ENCODE data around the gene MS4A6E.
"Not testable (repeated sequence)": the region's sequence is repeated elsewhere in the genome, so short reads cannot be mapped to it uniquely, and the experiment has no call there.

Gene MS4A6E

DNA sequence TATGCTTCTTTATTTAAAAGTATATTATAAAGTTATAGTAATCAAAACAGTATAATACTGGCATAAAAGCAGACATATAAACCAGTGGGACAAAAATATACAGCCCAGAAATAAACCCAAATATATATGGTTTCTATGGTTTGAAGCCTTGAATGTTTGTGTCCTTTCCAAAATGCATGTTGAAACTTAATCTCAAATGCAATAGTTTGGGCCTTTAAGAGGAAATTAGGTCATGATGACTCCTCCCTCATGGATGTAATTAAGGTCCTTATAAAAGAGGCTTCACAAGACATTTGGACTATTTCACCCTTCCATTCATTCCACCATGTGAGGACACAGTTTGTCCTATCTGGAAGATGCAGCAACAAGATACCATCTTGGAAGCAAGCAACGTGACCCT is at the start of gene MS4A6E:
MS4A6E (plus strand) TSS at position 301 of the 400 bp plus-strand sequence. CDS start 7,641 bp downstream, outside the sequence.
- no peak for DNase-seq (ENCODE audit: low read depth, low spot score)

DNA sequence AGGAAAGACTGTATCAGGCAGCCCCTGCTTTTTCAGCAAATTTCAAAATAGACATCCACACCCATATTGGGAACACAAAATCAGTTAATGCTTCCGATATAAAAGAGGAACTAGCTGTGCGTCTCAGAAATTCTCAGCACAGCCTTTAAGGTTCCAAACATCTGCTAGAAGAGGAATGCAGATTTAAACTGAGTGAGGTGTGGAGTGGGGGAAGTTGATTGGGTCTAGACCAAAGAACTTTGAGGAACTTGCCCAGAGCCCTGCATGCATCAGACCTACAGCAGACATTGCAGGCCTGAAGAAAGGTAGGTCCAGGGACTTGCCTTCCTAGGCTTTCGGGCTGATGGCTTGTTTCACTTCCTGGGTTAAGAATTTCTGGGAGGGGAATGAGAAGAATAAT is 46.6 kb upstream of the MS4A6E start, which contains the start of gene MS4A4A:
MS4A4A (plus strand) TSS at position 255 of the 400 bp plus-strand sequence; CDS start at position 265, 10 bp downstream.
- no peak for DNase-seq (ENCODE audit: low read depth, low spot score)

DNA sequence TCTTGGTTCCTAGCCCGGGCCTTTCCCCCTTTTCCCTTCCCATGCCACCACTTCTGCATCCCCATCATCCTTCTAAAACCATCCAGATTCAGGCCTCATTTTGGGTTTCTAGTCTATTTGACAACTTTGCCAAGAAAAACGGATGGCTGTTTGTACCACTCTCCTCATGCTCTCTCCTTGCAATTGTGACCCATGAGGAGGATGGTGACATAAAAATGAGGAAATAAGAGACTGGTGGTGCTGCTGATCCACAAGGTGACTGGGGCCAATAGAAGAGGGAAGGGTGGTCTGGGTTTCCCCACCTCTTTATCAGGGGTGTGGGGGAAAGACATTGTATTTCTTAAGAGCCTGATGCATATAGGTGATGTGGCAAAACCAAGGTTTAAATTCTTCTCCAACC is 45.6 kb upstream of the MS4A6E start:
- no peak for DNase-seq (ENCODE audit: low read depth, low spot score)

- DNase-seq (ENCODE audit: low read depth, low spot score): no peak
Measured at GRCh38 chr11:60282286-60282685, 44.8 kb upstream of the MS4A6E start.

DNA sequence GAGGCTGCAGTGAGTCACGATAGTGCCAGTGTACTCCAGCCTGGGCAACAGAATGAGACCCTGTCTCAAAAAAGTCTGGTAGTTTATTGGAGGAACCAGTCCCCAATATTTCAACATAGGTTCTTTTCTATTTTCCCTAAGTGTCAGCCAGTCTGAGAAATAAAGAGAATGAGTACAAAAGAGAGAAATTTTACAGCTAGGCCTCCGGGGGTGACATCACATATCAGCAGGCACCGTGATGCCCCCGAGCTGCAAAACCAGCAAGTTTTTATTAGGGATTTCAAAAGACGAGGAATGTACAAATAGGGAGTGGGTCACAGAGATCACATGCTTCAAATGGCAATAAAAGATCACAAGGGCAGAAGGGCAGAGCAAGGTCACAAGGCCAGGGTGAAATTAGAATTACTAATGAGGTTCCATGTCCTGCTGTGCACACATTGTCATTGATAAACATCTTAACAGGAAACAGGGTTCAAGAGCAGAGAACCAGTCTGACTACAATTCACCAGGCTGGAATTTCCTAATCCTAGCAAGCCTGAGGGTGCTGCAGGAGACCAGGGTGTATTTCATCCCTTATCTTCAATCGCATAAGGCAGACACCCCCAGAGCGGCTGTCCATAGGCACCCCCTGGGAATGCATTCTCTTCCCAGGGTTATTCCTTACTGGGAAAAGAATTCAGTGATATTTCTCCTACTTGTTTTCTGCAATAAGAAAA is 41.5 kb upstream of the MS4A6E start:
- not testable (repeated sequence) for DNase-seq (ENCODE audit: low read depth, low spot score)

- no peak for DNase-seq (ENCODE audit: low read depth, low spot score)
Measured at GRCh38 chr11:60288531-60288930, 38.5 kb upstream of the MS4A6E start.

GRCh38 chr11:60292145-60292544 is 34.9 kb upstream of the MS4A6E start:
- no peak for DNase-seq (ENCODE audit: low read depth, low spot score)

- DNase-seq (ENCODE audit: low read depth, low spot score): no peak
Measured at GRCh38 chr11:60301178-60301577, 25.9 kb upstream of the MS4A6E start.

DNA sequence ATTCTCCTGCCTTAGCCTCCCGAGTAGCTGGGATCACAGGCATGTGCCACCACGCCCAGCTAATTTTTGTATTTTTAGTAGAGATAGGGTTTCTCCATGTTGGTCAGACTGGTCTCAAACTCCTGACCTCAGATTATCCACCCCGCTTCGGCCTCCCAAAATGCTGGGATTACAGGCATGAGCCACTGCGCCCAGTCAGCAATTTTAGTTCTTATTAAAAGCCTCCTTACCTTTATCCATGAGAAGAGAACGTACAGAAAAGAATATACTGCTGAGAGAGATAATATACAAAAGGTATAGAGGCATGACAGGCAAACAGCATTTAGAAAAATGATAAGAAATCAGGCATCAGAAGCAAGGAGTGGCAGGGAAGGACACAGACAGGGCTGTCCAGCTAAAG is 25.2 kb upstream of the MS4A6E start:
- DNase-seq (ENCODE audit: low read depth, low spot score): not testable (repeated sequence)

DNA sequence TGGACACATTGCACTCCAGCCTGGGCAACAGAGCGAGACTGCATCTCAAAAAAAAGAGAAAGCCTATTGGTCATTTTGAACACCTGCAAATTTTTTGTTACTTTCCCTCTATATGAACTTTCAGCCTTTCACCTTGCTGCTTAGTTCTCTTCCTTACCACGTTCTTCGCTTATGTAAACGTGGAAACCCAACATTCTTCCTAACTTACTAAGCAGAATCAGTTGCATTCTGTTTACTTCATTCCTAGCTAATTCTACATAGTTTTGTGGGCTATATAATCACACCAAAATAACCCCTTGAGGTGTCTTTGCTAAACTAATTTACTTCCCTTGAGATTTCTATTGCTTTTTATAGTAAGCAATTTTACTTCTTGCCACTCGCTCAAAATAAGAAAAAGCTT is 23.4 kb upstream of the MS4A6E start:
- DNase-seq (ENCODE audit: low read depth, low spot score): no peak

GRCh38 chr11:60305906-60306619 is 21.0 kb upstream of the MS4A6E start:
- no peak for DNase-seq (ENCODE audit: low read depth, low spot score)

DNA sequence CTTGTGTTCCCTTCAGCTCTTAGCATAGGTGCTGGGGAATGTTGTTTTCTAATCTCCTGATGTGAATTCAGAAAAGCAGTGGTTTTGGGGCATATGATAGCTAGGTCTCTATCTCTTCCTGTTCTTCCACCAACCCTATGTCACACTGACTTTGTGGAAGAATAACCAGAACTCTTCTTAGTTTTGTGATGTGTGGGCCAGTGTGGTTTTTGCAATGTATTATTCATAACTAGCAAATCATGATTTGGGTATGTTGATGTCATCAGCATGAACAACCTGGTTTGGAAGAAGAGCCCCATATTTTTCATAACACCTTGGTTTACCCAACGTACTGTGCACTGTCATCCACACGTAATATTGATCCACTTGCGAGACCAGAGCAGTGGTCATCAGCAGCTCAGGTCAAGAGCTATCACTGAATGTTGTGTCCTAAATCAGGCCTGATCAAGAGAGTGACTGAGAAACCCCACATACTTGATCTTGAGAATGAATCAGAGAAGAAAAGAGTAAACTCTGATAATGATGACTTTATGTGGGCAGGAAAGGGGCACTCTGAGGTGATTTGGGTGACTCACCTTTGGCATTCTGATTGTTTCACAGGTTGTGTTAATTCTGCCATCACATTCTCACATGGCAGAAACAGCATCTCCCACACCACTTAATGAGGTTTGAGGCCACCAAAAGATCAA is 19.4 kb upstream of the MS4A6E start:
- DNase-seq (ENCODE audit: low read depth, low spot score): no peak

GRCh38 chr11:60310407-60310998 is 16.6 kb upstream of the MS4A6E start:
- no peak for DNase-seq (ENCODE audit: low read depth, low spot score)

- DNase-seq (ENCODE audit: low read depth, low spot score): no peak
Measured at GRCh38 chr11:60314635-60315321, 12.3 kb upstream of the MS4A6E start.

DNA sequence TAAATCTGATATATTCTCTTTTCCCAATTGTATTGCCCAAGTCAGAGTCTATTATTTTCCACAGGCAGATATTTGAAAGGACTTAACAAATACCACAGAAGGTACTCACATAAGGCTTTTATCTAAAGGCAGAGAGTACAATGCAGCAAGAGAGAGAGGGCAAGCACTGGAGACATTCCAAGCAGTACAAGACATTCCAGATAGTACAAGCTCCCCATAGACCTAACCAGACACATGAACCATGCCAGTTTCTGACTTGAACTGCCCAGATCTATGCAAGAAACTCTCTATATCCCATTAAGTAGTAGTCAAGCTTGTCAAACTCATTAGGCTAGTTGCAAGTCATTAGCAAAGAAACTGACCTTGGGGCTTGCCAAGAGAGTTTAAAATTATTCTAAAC is 11.2 kb upstream of the MS4A6E start:
- no peak for DNase-seq (ENCODE audit: low read depth, low spot score)

DNA sequence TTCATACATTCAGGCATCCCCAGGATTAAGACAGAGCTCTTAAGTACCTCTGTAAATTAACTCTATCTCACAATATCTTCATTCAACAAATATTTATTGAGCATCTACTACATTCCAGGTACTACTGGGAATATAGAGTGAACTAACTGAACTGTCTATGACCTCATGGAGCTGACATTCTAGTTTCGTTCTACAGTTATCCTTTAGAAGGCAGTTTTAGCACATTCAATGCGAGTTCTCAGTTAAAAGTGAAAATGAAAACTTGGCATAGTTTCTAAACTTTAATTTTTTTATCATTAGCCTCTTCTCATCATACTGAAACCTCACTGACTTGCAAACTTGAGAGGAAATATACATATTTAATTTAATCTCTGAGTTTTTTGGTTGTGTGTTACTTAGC is 10.7 kb upstream of the MS4A6E start:
- DNase-seq (ENCODE audit: low read depth, low spot score): no peak

- DNase-seq (ENCODE audit: low read depth, low spot score): no peak
Measured at GRCh38 chr11:60318726-60319125, 8.3 kb upstream of the MS4A6E start.

DNA sequence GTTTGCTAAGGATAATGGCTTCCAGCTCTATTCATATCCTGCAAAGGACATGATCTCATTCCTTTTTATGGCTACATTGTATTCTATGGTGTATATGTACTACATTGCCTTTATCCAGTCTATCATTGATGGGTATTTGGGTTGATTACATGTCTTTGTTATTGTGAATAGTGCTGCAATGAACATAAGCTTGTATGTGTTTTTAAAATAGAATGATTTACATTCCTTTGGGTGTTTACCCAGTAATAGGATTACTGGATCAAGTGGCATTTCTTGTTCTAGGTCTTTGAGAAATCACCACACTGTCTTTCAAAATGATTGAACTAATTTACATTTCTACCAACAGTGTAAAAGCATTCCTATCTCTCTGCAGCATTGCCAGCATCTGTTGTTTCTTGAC is 6.0 kb upstream of the MS4A6E start:
- no peak for DNase-seq (ENCODE audit: low read depth, low spot score)

- no peak for DNase-seq (ENCODE audit: low read depth, low spot score)
Measured at GRCh38 chr11:60328460-60328859, 1.4 kb downstream of the MS4A6E start.

DNA sequence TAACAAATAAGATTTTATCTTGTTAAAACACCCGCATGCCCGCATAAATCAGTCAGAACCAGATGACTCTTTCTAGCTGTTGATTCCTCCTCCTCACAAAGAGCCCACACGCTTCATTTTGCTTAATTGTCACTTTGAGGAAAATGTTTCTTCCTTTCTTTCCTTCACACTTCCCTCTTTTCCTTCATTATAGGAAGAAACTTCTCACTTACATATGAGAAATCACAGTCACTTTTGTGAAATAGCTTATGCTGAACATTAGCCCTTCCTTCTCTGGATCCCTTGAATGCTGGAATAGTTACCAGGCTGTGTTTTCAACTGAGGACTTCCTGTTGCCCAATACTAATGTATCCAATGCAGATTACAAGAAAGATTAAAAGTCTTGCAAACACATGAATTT is 5.8 kb downstream of the MS4A6E start:
- DNase-seq (ENCODE audit: low read depth, low spot score): no peak

DNA sequence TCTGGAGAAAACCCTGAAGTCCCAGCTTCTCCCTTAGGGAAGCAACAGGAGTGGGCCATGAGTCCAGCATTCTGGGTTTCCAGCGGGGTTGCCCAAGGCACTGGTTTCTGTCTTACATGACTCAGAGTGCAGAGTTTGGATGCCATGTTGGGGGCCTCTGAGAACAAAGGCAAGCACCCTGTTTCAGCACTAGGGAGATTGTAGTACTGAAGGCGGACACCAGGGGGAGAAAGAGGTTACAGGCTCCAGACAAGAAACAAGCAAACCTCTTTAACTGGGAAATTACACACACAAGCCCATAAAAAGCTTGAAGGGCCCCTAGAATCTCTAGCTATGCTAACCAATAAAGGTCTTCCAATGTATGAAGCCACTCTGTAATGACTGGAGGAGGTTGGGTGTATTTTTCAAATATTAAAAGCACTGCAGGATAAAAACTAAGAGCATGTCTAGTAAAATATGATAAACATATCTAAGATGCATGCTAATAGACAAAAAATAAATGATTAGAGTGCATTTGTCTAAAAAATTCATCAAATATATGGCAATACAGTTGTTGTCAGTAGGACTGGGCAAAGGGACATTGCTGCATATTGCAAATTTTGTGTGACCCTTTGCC is 7.1 kb downstream of the MS4A6E start:
- peak; percentile 84 for DNase-seq (ENCODE audit: low read depth, low spot score)
